Smooth muscle cell (in vitro differentiated cells): ENCODE data around the gene CD58. TPM values are rescaled to one million over a fixed set of nuclear protein-coding genes. Genes with fewer than 3 reads are reported as not detected.

Source experiments
- DNase-seq: peaks from one replicate; lab custom pipeline; 2025; ENCODE audit not compliant: unreplicated experiment; lab: John Stamatoyannopoulos, UW
- H2AFZ ChIP-seq: fragments of 200-600 bp; sonication (generic); 2 replicates; pipeline ENCODE4 v1.6.0; 2016; ENCODE audit warnings: antibody characterized with exemption, low read depth, mild to moderate bottlenecking
- H3F3A ChIP-seq: fragments of 200-600 bp; sonication (generic); 2 replicates; pipeline ENCODE4 v1.6.0; 2017; ENCODE audit warnings: antibody characterized with exemption, low read depth
- H3K27ac ChIP-seq: fragments of 200-600 bp; sonication (generic); 2 replicates; pipeline ENCODE4 v1.5.1; 2016; ENCODE audit warnings: low read depth, mild to moderate bottlenecking
- H3K27me3 ChIP-seq: fragments of 200-600 bp; sonication (generic); 2 replicates; pipeline ENCODE4 v1.6.1; 2016; ENCODE audit warnings: low read depth, mild to moderate bottlenecking
- H3K36me3 ChIP-seq: fragments of 200-600 bp; sonication (generic); 2 replicates; pipeline ENCODE4 v1.5.1; 2016; ENCODE audit warnings: low read depth
- H3K4me1 ChIP-seq: fragments of 200-600 bp; sonication (generic); 2 replicates; pipeline ENCODE4 v1.5.1; 2016; ENCODE audit warnings: low read depth
- H3K4me2 ChIP-seq: fragments of 200-600 bp; sonication (generic); 2 replicates; pipeline ENCODE4 v1.6.0; 2016; ENCODE audit warnings: mild to moderate bottlenecking
- H3K4me3 ChIP-seq: fragments of 200-600 bp; sonication (generic); 2 replicates; pipeline ENCODE4 v1.5.1; 2016; ENCODE audit warnings: mild to moderate bottlenecking
- H3K79me2 ChIP-seq: fragments of 200-600 bp; sonication (generic); 2 replicates; pipeline ENCODE4 v1.6.0; 2016; ENCODE audit warnings: low read depth, mild to moderate bottlenecking
- H3K9ac ChIP-seq: fragments of 200-600 bp; sonication (generic); 2 replicates; pipeline ENCODE4 v1.6.0; 2016; ENCODE audit warnings: low read depth
- H3K9me3 ChIP-seq: fragments of 200-600 bp; sonication (generic); replicated peaks from 2 replicates; pipeline ENCODE4 v1.5.1; 2016; ENCODE audit warnings: low read depth
- H4K20me1 ChIP-seq: fragments of 200-600 bp; sonication (generic); 2 replicates; pipeline ENCODE4 v1.6.0; 2016; ENCODE audit warnings: low read depth
- CTCF ChIP-seq: fragments of 200-600 bp; sonication (generic); IDR thresholded peaks from 2 replicates; pipeline ENCODE4 v1.5.1; 2017; ENCODE audit warnings: borderline replicate concordance, mild to moderate bottlenecking, antibody characterized with exemption; ENCODE audit not compliant: insufficient read depth, poor library complexity, severe bottlenecking
- WGBS: methylation state at CpG from one replicate; pipeline ENCODE4 v1.1.7; 2016; ENCODE audit warnings: low lambda C conversion rate; 5-methylcytosine and 5-hydroxymethylcytosine counted together
- polyA plus RNA-seq: library from polyadenylated mRNA; unstranded; fragments of >200 nt; fragmentation: Nextera tagmentation; extraction: Ambion mirVana; gene quantifications from 2 replicates; pipeline ENCODE4 v1.2.1, GENCODE V29; 2016
- total RNA-seq: library from RNA; depleted of rRNA; stranded (reverse); fragments of >200 nt; gene quantifications from 2 replicates; pipeline ENCODE4 v1.2.3, GENCODE V29; 2014

The CD58 gene
- total and polyA plus RNA-seq, 2 experiments from 2014 or later, result 33.5 to 43.8 TPM

- H3F3A ChIP-seq, result no peaks in the 10 kb centered on the region
- 47% methylated on average over 11 of the region's 11 CpGs for WGBS
- no peaks in the 10 kb centered on the region for H3K9me3 ChIP-seq
- no peaks in the 10 kb centered on the region for H3K36me3 ChIP-seq
- no peak overlapping the region for H3K4me2 ChIP-seq
- H3K27ac ChIP-seq, result no peak overlapping the region
- DNase-seq, result peak; percentile 12
- no peaks in the 10 kb centered on the region for H3K79me2 ChIP-seq
- H3K9ac ChIP-seq, result no peak overlapping the region
- H3K4me1 ChIP-seq, result no peaks in the 10 kb centered on the region
- no peaks in the 10 kb centered on the region for H4K20me1 ChIP-seq
- no peak for TF ChIP-seq CTCF
- no peaks in the 10 kb centered on the region for H3K27me3 ChIP-seq
- H2AFZ ChIP-seq, result no peak overlapping the region
- H3K4me3 ChIP-seq, result no peak overlapping the region
Observed at GRCh38 chr1:116483481-116484309, 87.1 kb downstream of the CD58 start.

- Histone ChIP-seq H3K9ac (no peak overlapping the region), H3K79me2 (no peaks in the 10 kb centered on the region), H3K4me3 (no peak overlapping the region), H3K36me3 (no peaks in the 10 kb centered on the region), H4K20me1 (no peaks in the 10 kb centered on the region), H3K4me1 (no peaks in the 10 kb centered on the region), H3K27me3 (no peaks in the 10 kb centered on the region), H3F3A (no peaks in the 10 kb centered on the region), H3K4me2 (no peak overlapping the region), H2AFZ (no peak overlapping the region), H3K9me3 (no peaks in the 10 kb centered on the region), H3K27ac (no peak overlapping the region)
- no peak for DNase-seq
- no peak for TF ChIP-seq CTCF
- 96% methylated on average over 2 of the region's 2 CpGs for WGBS
Observed at GRCh38 chr1:116482490-116482889, 88.3 kb downstream of the CD58 start.

GRCh38 chr1:116481934-116482333 lies 88.9 kb downstream of the CD58 start:
- H3K27ac ChIP-seq, result no peak overlapping the region
- no peaks in the 10 kb centered on the region for H3K27me3 ChIP-seq
- H3K4me3 ChIP-seq, result no peak overlapping the region
- H3K9ac ChIP-seq, result no peak overlapping the region
- no peak overlapping the region for H2AFZ ChIP-seq
- no peaks in the 10 kb centered on the region for H3K4me1 ChIP-seq
- no peak overlapping the region for H3K4me2 ChIP-seq
- TF ChIP-seq CTCF, result no peak
- 83% methylated on average over 3 of the region's 3 CpGs for WGBS
- no peaks in the 10 kb centered on the region for H3K79me2 ChIP-seq
- no peaks in the 10 kb centered on the region for H3K9me3 ChIP-seq
- no peaks in the 10 kb centered on the region for H4K20me1 ChIP-seq
- H3F3A ChIP-seq, result no peaks in the 10 kb centered on the region
- no peak for DNase-seq
- H3K36me3 ChIP-seq, result no peaks in the 10 kb centered on the region

- Histone ChIP-seq H3K9ac (no peak overlapping the region), H3K4me2 (no peak overlapping the region), H3K27me3 (no peaks in the 10 kb centered on the region), H3K4me1 (no peaks in the 10 kb centered on the region), H3K27ac (no peak overlapping the region), H3K36me3 (no peaks in the 10 kb centered on the region), H4K20me1 (no peaks in the 10 kb centered on the region), H3K4me3 (no peak overlapping the region), H3K9me3 (no peaks in the 10 kb centered on the region), H3F3A (no peaks in the 10 kb centered on the region), H2AFZ (no peak overlapping the region), H3K79me2 (no peaks in the 10 kb centered on the region)
- TF ChIP-seq CTCF, result no peak
- 83% methylated on average over 6 of the region's 6 CpGs for WGBS
- DNase-seq, result no peak
Observed at GRCh38 chr1:116478621-116479020, 92.2 kb downstream of the CD58 start.
